PC-3 (cell line): ENCODE data around the gene POTEG. TPM values are rescaled to one million over a fixed set of nuclear protein-coding genes. Genes with fewer than 3 reads are reported as not detected.
A peak's percentile ranks its signal among the peaks of the same experiment; 100 is the strongest.
"Not testable (repeated sequence)": the region's sequence is repeated elsewhere in the genome, so short reads cannot be mapped to it uniquely, and the experiment has no call there.

Experiments used
- ATAC-seq: fragments of 200-7000 bp; cut with Tn5 transposase; 2 replicates; pipeline ENCODE4 v1.9.1; 2020; ENCODE audit warnings: mild to moderate bottlenecking, moderate library complexity
- BruUV-seq: library from RNA; stranded (reverse); fragments of 400-500 nt; replicated peaks from 2 replicates; lab custom pipeline; 2021; lab: Mats Ljungman, UMichigan
- CTCF ChIA-PET: fragments of 300-600 bp; sonication (Branson Sonifier 250); formaldehyde crosslinking; loops from one replicate; lab custom pipeline; 2022; ENCODE audit warnings: antibody characterized with exemption; lab: Charles Lee
- POLR2A ChIA-PET: fragments of 300-600 bp; sonication (Branson Sonifier 250); formaldehyde crosslinking; loops from one replicate; lab custom pipeline; 2022; ENCODE audit warnings: antibody characterized with exemption; ENCODE audit not compliant: unreplicated experiment; lab: Charles Lee
- DNase-seq: peaks from one replicate; pipeline ENCODE4 v3.0.0-alpha.2; 2015
- H2AFZ ChIP-seq: fragments of 300-600 bp; sonication (generic); 2 replicates; pipeline ENCODE4 v1.6.0; 2016; ENCODE audit warnings: antibody characterized with exemption, low read length
- H3F3A ChIP-seq: fragments of 300-600 bp; sonication (generic); one replicate; pipeline ENCODE4 v1.6.0; 2017; ENCODE audit warnings: antibody characterized with exemption, low read length, control low read depth, mild to moderate bottlenecking; ENCODE audit not compliant: unreplicated experiment
- H3K27ac ChIP-seq: fragments of 300-600 bp; sonication (generic); 2 replicates; pipeline ENCODE4 v1.5.1; 2016; ENCODE audit warnings: mild to moderate bottlenecking, low read length
- H3K27me3 ChIP-seq: fragments of 300-600 bp; sonication (generic); 2 replicates; pipeline ENCODE4 v1.6.1; 2016; ENCODE audit warnings: low read length, mixed read lengths
- H3K36me3 ChIP-seq: fragments of 300-600 bp; sonication (generic); 2 replicates; pipeline ENCODE4 v1.6.1; 2016; ENCODE audit warnings: low read depth, mixed run types, low read length, mixed read lengths
- H3K4me1 ChIP-seq: fragments of 300-600 bp; sonication (generic); 2 replicates; pipeline ENCODE4 v1.5.1; 2016; ENCODE audit warnings: low read length; ENCODE audit not compliant: insufficient read depth
- H3K4me2 ChIP-seq: fragments of 300-600 bp; sonication (generic); 2 replicates; pipeline ENCODE4 v1.6.0; 2016; ENCODE audit warnings: low read length
- H3K4me3 ChIP-seq: fragments of 300-600 bp; sonication (generic); 2 replicates; pipeline ENCODE4 v1.5.1; 2016; ENCODE audit warnings: mild to moderate bottlenecking, low read length, mixed read lengths
- H3K79me2 ChIP-seq: fragments of 300-600 bp; sonication (generic); 2 replicates; pipeline ENCODE4 v1.6.1; 2017; ENCODE audit warnings: low read length, mixed read lengths
- H3K9ac ChIP-seq: fragments of 300-600 bp; sonication (generic); 2 replicates; pipeline ENCODE4 v1.6.0; 2016; ENCODE audit warnings: mild to moderate bottlenecking, low read length
- H3K9me2 ChIP-seq: fragments of 300-600 bp; sonication (generic); replicated peaks from 2 replicates; pipeline ENCODE4 v1.6.1; 2016; ENCODE audit warnings: mixed run types, low read length, mixed read lengths
- H3K9me3 ChIP-seq: fragments of 300-600 bp; sonication (generic); 2 replicates; pipeline ENCODE4 v1.6.1; 2016; ENCODE audit warnings: low read length, mixed read lengths
- H4K20me1 ChIP-seq: fragments of 300-600 bp; sonication (generic); 2 replicates; pipeline ENCODE4 v1.6.1; 2016; ENCODE audit warnings: low read length, mixed read lengths
- intact Hi-C: fragments of 100-400 bp; cut with micrococcal nuclease; formaldehyde crosslinking; loops from 2 replicates; pipeline ENCODE4 v1.9.0; 2023
- total RNA-seq: library from RNA; depleted of rRNA; stranded (reverse); fragments of >200 nt; gene quantifications from 2 replicates; pipeline ENCODE4 v1.2.3, GENCODE V29; 2014

POTEG gene
- total RNA-seq, 1 experiment from 2014 or later: not detected

GRCh38 chr14:19394727-19395126 is 39.4 kb downstream of the POTEG start:
- BruUV-seq, CTCF ChIA-PET, H2AFZ ChIP-seq: not testable (repeated sequence)

GRCh38 chr14:19390230-19390629 is 43.9 kb downstream of the POTEG start:
- H3K9me2 ChIP-seq, H3K4me2 ChIP-seq, H3K27ac ChIP-seq, H3K9me3 ChIP-seq, intact Hi-C loops, H3K4me3 ChIP-seq, CTCF ChIA-PET, BruUV-seq, H3F3A ChIP-seq, POLR2A ChIA-PET, ATAC-seq, H2AFZ ChIP-seq, H3K9ac ChIP-seq, H3K36me3 ChIP-seq, H3K4me1 ChIP-seq, DNase-seq, H3K79me2 ChIP-seq, H4K20me1 ChIP-seq, H3K27me3 ChIP-seq: not testable (repeated sequence)

More at GRCh38 chr14:19394727-19395126, 39.4 kb downstream of the POTEG start:
- H4K20me1 ChIP-seq, H3K4me3 ChIP-seq, DNase-seq, ATAC-seq, POLR2A ChIA-PET, H3F3A ChIP-seq, H3K9me3 ChIP-seq, H3K79me2 ChIP-seq, H3K9ac ChIP-seq, H3K9me2 ChIP-seq, H3K4me2 ChIP-seq, H3K27me3 ChIP-seq, H3K36me3 ChIP-seq, H3K27ac ChIP-seq, H3K4me1 ChIP-seq, intact Hi-C loops: not testable (repeated sequence)

GRCh38 chr14:19388741-19389140 is 45.4 kb downstream of the POTEG start:
- H3K9me2 ChIP-seq, CTCF ChIA-PET, H3K27ac ChIP-seq, H3K36me3 ChIP-seq, H3K4me1 ChIP-seq, H3K4me2 ChIP-seq, H2AFZ ChIP-seq, ATAC-seq, H3K9ac ChIP-seq, H3K4me3 ChIP-seq, H3K79me2 ChIP-seq, BruUV-seq, H3F3A ChIP-seq, intact Hi-C loops, H3K9me3 ChIP-seq, H3K27me3 ChIP-seq, H4K20me1 ChIP-seq, POLR2A ChIA-PET: not testable (repeated sequence)
- DNase-seq: peak; percentile 1

- DNase-seq: peak; percentile 1
- CTCF ChIA-PET: not testable (repeated sequence)
Observed at GRCh38 chr14:19386996-19387395, 47.1 kb downstream of the POTEG start.

GRCh38 chr14:19386309-19386708 is 47.8 kb downstream of the POTEG start:
- H3F3A ChIP-seq, H3K4me2 ChIP-seq, H3K9me2 ChIP-seq, H3K79me2 ChIP-seq, POLR2A ChIA-PET, H3K4me1 ChIP-seq, H3K4me3 ChIP-seq, H3K27me3 ChIP-seq, BruUV-seq, H3K27ac ChIP-seq, ATAC-seq, intact Hi-C loops, H3K9me3 ChIP-seq, H2AFZ ChIP-seq, H3K9ac ChIP-seq, H4K20me1 ChIP-seq, H3K36me3 ChIP-seq, CTCF ChIA-PET, DNase-seq: not testable (repeated sequence)

More at GRCh38 chr14:19386996-19387395, 47.1 kb downstream of the POTEG start:
- H2AFZ ChIP-seq, POLR2A ChIA-PET, H4K20me1 ChIP-seq, H3K9ac ChIP-seq, intact Hi-C loops, H3F3A ChIP-seq, H3K4me2 ChIP-seq, H3K9me3 ChIP-seq, H3K9me2 ChIP-seq, H3K27me3 ChIP-seq, H3K4me3 ChIP-seq, H3K79me2 ChIP-seq, H3K27ac ChIP-seq, ATAC-seq, BruUV-seq, H3K36me3 ChIP-seq, H3K4me1 ChIP-seq: not testable (repeated sequence)

- H3K27me3 ChIP-seq, H3K36me3 ChIP-seq, H3F3A ChIP-seq, intact Hi-C loops, DNase-seq, CTCF ChIA-PET, H3K9me2 ChIP-seq, POLR2A ChIA-PET, H3K4me2 ChIP-seq, H3K27ac ChIP-seq, H3K4me1 ChIP-seq, BruUV-seq, H3K79me2 ChIP-seq, ATAC-seq, H4K20me1 ChIP-seq, H3K9ac ChIP-seq, H3K9me3 ChIP-seq, H2AFZ ChIP-seq, H3K4me3 ChIP-seq: not testable (repeated sequence)
Observed at GRCh38 chr14:19384088-19384781, 49.9 kb downstream of the POTEG start.
